Measurements from ENCODE around the gene CNTNAP2.

DNA sequence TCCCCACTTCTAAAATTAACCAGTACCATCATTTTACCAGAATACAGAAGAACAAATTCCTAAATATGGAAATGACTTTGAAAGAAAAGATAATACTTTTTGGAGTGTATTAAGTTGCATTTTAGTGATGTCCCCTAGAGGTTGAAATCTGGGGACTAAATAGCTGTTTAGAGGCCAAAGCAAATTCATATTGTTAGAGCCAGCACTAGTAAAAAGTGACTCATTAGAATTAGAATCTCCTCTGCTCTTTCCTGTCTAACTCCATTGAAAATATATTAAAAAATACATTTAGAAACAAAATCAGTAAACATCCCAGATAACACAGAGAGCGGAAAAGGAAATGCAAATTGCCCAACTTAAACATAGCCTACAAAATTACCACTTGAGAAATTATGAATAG, 1284.3 kb downstream of the CNTNAP2 start:
- no peak for TF ChIP-seq EZH2 (IDR thresholded peaks at IDR 0.05; ENCODE audit: insufficient read depth, poor library complexity, severe bottlenecking)
- no peak for TF ChIP-seq EZH2phosphoT487 (IDR thresholded peaks at IDR 0.05; ENCODE audit: insufficient read depth, low read depth)

Data from GM23248 (cell line).